ENCODE measurements around the gene APP. TPM values are rescaled to one million over a fixed set of nuclear protein-coding genes. Genes with fewer than 3 reads are reported as not detected.

Gene APP
- total RNA-seq, 2 experiments from 2014 or later: 0.55 TPM; not detected in 1

- peak overlapping the region; percentile 61 for H3K4me2 ChIP-seq (ENCODE audit: low read length)
- peak; percentile 87 for DNase-seq (ENCODE audit: low spot score)
- H3K4me3 ChIP-seq (ENCODE audit: low read depth, low read length, poor library complexity, severe bottlenecking): peak overlapping the region; percentile 37
- H3K36me3 ChIP-seq (ENCODE audit: insufficient read depth, low read length): no peaks in the 10 kb centered on the region
- peaks cover 20% of the 10 kb centered on the region for H3K4me1 ChIP-seq (ENCODE audit: insufficient read depth, low read length, poor library complexity, severe bottlenecking)
- H3K27ac ChIP-seq (ENCODE audit: low read depth, low read length, poor library complexity, severe bottlenecking): peak overlapping the region; percentile 74
- POLR2A ChIA-PET: interaction anchor here (0.6 to 2.0 kb wide), 17 partner anchors 8 to 1470 kb away, joined by 3 to 15 read pairs (median 4); partner anchors contain the start of genes ATP5PF and GABPA
- H4K20me1 ChIP-seq (ENCODE audit: insufficient read depth, low read length): no peaks in the 10 kb centered on the region
- CTCF ChIA-PET (ENCODE audit: unreplicated experiment): no interaction called here
- H2AFZ ChIP-seq (ENCODE audit: low read length): peak overlapping the region; percentile 97
- intact Hi-C loops (cut with micrococcal nuclease; ENCODE audit: unreplicated experiment): loop anchor here (2.0 to 5.0 kb wide), 2 partner anchors 233 to 360 kb away; partner anchors contain the start of genes ATP5PF, GABPA and MRPL39
- peaks cover 13% of the 10 kb centered on the region for H3K9me3 ChIP-seq (ENCODE audit: low read length)
- H3K9me2 ChIP-seq (ENCODE audit: insufficient read depth, low read length): no peaks in the 10 kb centered on the region
- TSS peak; percentile 86 for BruUV-seq (replicated peaks)
- TF ChIP-seq EZH2phosphoT487 (IDR thresholded peaks at IDR 0.05; ENCODE audit: borderline replicate concordance, low read depth, low read length) (no peak), CTCF (conservative IDR thresholded peaks at IDR 0.05; ENCODE audit: low read length) (no peak)
- H3K79me2 ChIP-seq (ENCODE audit: insufficient read depth, low read depth, low read length): no peaks in the 10 kb centered on the region
These were observed 203.2 kb downstream of the APP start for GRCh38 chr21:25967181-25967900.

- Histone ChIP-seq H3K9me2 (ENCODE audit: insufficient read depth, low read length) (no peaks in the 10 kb centered on the region), H3K4me3 (ENCODE audit: low read depth, low read length, poor library complexity, severe bottlenecking) (no peak overlapping the region), H3K27ac (ENCODE audit: low read depth, low read length, poor library complexity, severe bottlenecking) (no peak overlapping the region), H2AFZ (ENCODE audit: low read length) (peak overlapping the region; percentile 97; the same call in 1 of the 2 replicates), H3K9me3 (ENCODE audit: low read length) (peaks cover 5% of the 10 kb centered on the region; the same call in 1 of the 2 replicates), H3K4me2 (ENCODE audit: low read length) (no peak overlapping the region), H3K4me1 (ENCODE audit: insufficient read depth, low read length, poor library complexity, severe bottlenecking) (peaks cover 28% of the 10 kb centered on the region), H3K79me2 (ENCODE audit: insufficient read depth, low read depth, low read length) (no peaks in the 10 kb centered on the region), H3K36me3 (ENCODE audit: insufficient read depth, low read length) (no peaks in the 10 kb centered on the region), H4K20me1 (ENCODE audit: insufficient read depth, low read length) (no peaks in the 10 kb centered on the region)
- ChIA-PET CTCF (ENCODE audit: unreplicated experiment) (interaction anchor here (1.0 kb wide), 1 partner anchor 226 kb away, joined by 3 read pairs; no protein-coding TSS in a partner anchor), POLR2A (no interaction called here)
- no peak for TF ChIP-seq CTCF (conservative IDR thresholded peaks at IDR 0.05; ENCODE audit: low read length)
- no peak for TF ChIP-seq EZH2phosphoT487 (IDR thresholded peaks at IDR 0.05; ENCODE audit: borderline replicate concordance, low read depth, low read length)
- no peak for DNase-seq (ENCODE audit: low spot score)
- no TSS peak for BruUV-seq (replicated peaks)
- intact Hi-C loops (cut with micrococcal nuclease; ENCODE audit: unreplicated experiment): loop anchor here (2.0 to 5.0 kb wide), 2 partner anchors 231 to 359 kb away; partner anchors contain the start of genes ATP5PF, GABPA and MRPL39
These were observed 204.4 kb downstream of the APP start for GRCh38 chr21:25965951-25966707.
